Hematopoietic multipotent progenitor cell treated with erythropoietin and hydrocortisone succinate and interleukin-3 and kit ligand, for 17 days (in vitro differentiated cells): Measurements from ENCODE around the gene PIK3CB.

ENCODE experiments used
- DNase-seq: peaks from one replicate; pipeline ENCODE4 v3.0.0-alpha.2; 2015; ENCODE audit warnings: low spot score

PIK3CB gene

GRCh38 chr3:138747225-138747624 lies 87.5 kb downstream of the PIK3CB start:
- no peak for DNase-seq

- DNase-seq: no peak
Observed at GRCh38 chr3:138740072-138740471, 94.7 kb downstream of the PIK3CB start.

GRCh38 chr3:138732456-138732855 lies 102.3 kb downstream of the PIK3CB start:
- DNase-seq: no peak

DNA sequence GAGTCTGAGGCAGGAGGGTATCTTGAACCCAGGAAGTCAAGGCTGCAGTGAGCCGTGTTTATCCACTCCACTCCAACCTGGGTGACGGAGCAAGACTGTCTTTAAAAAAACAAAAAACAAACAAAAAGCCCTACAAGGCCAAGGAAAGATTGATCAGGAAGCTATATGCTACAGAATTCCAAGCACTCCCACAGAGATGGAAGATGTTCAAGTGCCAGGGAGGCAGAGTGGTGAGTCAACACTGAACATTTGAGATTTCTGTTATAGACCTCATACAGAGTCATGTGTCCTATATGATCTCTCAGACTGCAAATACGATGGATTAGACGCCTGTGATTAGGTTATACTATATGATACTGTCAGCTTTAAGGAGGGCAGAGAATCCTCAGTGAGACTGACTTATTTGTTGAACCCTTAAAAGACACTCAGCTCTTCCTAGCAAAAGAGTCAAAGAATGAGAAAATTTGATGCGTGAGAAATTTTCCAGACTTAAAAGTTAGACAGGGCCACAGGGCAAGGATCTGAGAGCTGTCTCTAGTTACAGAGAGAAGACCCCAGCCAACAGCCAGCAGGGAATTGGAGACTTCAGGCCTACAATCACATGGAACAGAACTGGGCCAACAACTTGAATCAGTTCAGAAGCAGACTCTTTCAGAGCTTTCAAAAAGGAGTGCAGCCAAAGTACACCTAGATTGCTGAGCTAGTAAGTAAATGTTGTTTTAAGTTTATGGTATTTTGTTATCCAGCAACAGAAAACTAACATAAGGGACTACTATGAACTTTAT lies 107.6 kb downstream of the PIK3CB start:
- peak; percentile 58 for DNase-seq

GRCh38 chr3:138726042-138726441 lies 108.7 kb downstream of the PIK3CB start:
- peak; percentile 47 for DNase-seq

- no peak for DNase-seq
Observed at GRCh38 chr3:138725116-138725515, 109.6 kb downstream of the PIK3CB start.

- no peak for DNase-seq
Observed at GRCh38 chr3:138724443-138724842, 110.3 kb downstream of the PIK3CB start.

- DNase-seq: no peak
Observed at GRCh38 chr3:138718849-138719248, 115.9 kb downstream of the PIK3CB start.

DNA sequence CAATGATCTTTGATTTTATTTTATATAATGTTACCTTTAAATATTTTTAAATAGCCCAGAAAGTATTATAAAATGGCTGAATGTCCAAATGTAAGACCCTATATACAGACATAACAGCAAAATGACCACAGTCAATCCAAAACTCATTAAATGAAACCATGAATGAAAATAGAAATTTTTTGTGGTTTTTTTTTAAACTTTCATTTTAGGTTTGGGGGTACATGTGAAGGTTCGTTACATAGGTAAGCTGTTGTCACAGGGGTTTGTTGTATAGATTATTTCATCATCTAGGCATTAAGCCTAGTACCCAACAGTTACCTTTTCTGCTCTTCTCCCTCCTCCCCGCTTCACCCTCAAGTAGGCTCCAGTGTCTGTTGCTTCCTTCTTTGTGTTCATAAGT lies 117.4 kb downstream of the PIK3CB start:
- DNase-seq: no peak

DNA sequence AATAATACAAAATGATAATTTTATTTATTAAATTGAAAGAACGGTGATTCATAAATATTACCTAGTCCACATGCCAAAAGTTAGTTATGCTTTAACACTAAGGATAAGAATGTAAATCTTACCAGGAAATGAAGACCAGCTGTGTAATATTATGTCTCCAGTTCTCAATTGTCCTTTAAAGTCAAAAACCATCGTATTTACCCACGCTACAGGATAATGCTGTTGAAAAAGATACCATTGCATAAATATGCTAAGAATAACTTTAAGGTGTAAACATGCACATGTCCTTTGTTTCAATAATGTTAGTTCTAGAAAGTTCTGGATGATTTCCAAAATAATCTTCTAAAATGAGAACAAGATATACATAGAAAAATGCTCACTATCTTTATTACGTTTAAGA lies 122.6 kb downstream of the PIK3CB start:
- no peak for DNase-seq

GRCh38 chr3:138705675-138706074 lies 129.1 kb downstream of the PIK3CB start:
- DNase-seq: no peak

DNA sequence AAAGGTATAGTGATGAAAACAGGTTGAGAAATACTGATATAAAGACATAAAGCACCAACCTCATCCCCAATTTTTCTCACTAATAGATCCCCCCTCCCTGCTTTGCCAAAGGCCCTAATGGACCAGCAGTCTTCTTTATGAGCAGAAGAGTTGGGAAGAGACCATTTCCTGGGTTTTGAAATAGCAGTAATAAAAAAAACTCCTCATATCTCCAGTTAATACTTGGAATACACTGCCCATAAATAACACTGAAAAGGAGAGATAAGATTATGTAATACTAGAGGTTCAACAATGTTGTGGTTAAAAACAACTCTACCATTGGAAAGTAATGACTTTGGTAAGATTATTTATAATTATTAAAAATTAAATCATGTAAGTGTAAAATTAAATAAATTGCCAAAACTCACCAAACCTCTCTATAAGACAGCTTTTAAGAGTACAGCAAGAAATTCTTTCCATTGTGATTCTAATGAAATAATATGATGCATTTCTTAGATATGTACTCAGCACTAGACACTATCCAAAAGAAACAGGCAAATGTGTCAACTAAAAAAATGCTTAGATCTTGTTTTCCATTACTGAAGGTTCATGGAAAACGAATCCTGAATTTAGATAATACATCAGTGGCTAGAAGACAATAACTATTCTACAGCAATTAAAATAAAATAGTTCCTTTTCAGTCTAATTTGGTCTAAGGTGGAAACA lies 137.9 kb downstream of the PIK3CB start:
- DNase-seq: no peak

- DNase-seq: peak; percentile 15
Observed at GRCh38 chr3:138694287-138695007, 140.3 kb downstream of the PIK3CB start.

GRCh38 chr3:138692152-138692551 lies 142.6 kb downstream of the PIK3CB start:
- DNase-seq: no peak

DNA sequence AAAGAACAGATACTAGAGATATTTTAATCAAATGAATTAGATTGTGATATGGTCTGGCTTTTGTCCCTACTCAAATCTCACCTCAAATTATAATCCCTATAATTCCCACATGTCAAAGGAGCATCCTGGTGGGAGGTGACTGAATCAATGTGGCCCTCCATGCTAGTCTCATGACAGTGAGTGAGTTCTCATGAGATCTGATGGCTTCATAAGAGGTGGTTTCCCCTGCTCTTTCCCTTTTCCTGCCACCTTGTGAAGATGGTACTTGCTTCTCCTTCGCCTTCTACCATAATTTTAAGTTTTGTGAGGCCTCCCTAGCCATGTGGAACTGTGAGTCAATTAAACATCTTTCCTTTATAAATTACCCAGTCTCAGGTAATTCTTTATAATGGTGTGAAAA lies 143.4 kb downstream of the PIK3CB start:
- no peak for DNase-seq

GRCh38 chr3:138690036-138690435 lies 144.7 kb downstream of the PIK3CB start:
- no peak for DNase-seq

GRCh38 chr3:138688871-138689299 lies 145.8 kb downstream of the PIK3CB start:
- peak; percentile 33 for DNase-seq

DNA sequence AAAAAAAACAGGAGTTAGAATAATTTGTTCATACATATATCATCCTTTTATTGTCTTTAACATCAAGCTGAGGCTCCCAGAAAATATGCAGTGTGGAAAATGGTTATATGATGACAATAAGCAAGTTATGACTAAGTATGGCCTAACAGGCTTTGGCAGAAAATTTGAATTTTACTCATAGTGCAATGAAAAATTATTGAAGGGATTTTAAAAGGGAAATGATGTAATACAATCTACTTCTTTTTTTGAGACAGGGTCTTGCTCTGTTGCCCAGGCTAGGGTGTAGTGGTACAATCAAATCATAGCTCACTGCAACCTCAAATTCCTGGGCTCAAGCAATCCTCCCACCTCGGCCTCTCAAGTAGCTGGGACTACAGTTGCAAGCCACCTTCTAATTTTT lies 147.5 kb downstream of the PIK3CB start:
- DNase-seq: no peak

GRCh38 chr3:138686771-138687221 lies 147.9 kb downstream of the PIK3CB start:
- DNase-seq: no peak

- no peak for DNase-seq
Observed at GRCh38 chr3:138684396-138684795, 150.3 kb downstream of the PIK3CB start.

GRCh38 chr3:138682648-138683047 lies 152.1 kb downstream of the PIK3CB start:
- no peak for DNase-seq

GRCh38 chr3:138681463-138682220 lies 153.1 kb downstream of the PIK3CB start:
- DNase-seq: no peak
